ENCODE data around the gene FGFRL1.

GRCh38 chr4:1011022-1011665 is at the start of gene FGFRL1:
- no peak for TF ChIP-seq CTCF (conservative IDR thresholded peaks at IDR 0.05)
- no peak for TF ChIP-seq EZH2 (IDR thresholded peaks at IDR 0.05; ENCODE audit: low read depth)
